Natural killer cell (primary cell): ENCODE results near the gene SORCS2. TPM values are rescaled to one million over a fixed set of nuclear protein-coding genes. Genes with fewer than 3 reads are reported as not detected.
"Not testable (repeated sequence)": the region's sequence is repeated elsewhere in the genome, so short reads cannot be mapped to it uniquely, and the experiment has no call there.

Source experiments
- ATAC-seq, 3 donors: fragments of 150-1000 bp in 2 of 3; fragments of 200-7000 bp in 1 of 3; cut with Tn5 transposase; 1 replicate in 1 of 3; 2 replicates in 2 of 3; pipeline ENCODE4 v1.10.0; 2021; ENCODE audit warnings: mild to moderate bottlenecking in 2 of 3, moderate library complexity in 2 of 3
- DNase-seq, 2 donors: peaks; one replicate each; pipeline versions ENCODE4 v3.0.0 to v3.0.0-alpha.2; 2013 to 2021; ENCODE audit warnings: mixed read lengths in 1 of 2
- H3K27ac ChIP-seq: one replicate; pipeline ENCODE4 v1.5.1; 2013; ENCODE audit warnings: mild to moderate bottlenecking, low read length
- H3K27me3 ChIP-seq: one replicate; pipeline ENCODE4 v1.6.1; 2013; ENCODE audit warnings: low read length; ENCODE audit not compliant: control insufficient read depth, insufficient read depth
- H3K36me3 ChIP-seq: one replicate; pipeline ENCODE4 v1.6.1; 2013; ENCODE audit warnings: low read length; ENCODE audit not compliant: control insufficient read depth, insufficient read depth
- H3K4me1 ChIP-seq: one replicate; pipeline ENCODE4 v1.6.1; 2013; ENCODE audit warnings: low read length; ENCODE audit not compliant: control insufficient read depth, insufficient read depth
- H3K4me3 ChIP-seq: one replicate; pipeline ENCODE4 v1.5.1; 2013; ENCODE audit warnings: low read length
- H3K9me3 ChIP-seq: one replicate; pipeline ENCODE4 v1.6.1; 2013; ENCODE audit warnings: low read length; ENCODE audit not compliant: control insufficient read depth, insufficient read depth
- H3K27ac Mint-ChIP-seq, 2 donors: one replicate each; pipeline ENCODE4 v1.8.0; 2022; ENCODE audit warnings: mild to moderate bottlenecking in 2 of 2, mixed read lengths in 2 of 2, moderate library complexity in 1 of 2
- H3K27me3 Mint-ChIP-seq, 2 donors: one replicate each; pipeline ENCODE4 v1.8.0; 2022; ENCODE audit warnings: low read depth in 2 of 2, mixed read lengths in 2 of 2
- H3K36me3 Mint-ChIP-seq: one replicate; pipeline ENCODE4 v1.8.0; 2022; ENCODE audit warnings: mixed read lengths
- H3K4me1 Mint-ChIP-seq, 2 donors: one replicate each; pipeline ENCODE4 v1.8.0; 2022; ENCODE audit warnings: mixed read lengths in 2 of 2
- H3K4me3 Mint-ChIP-seq: one replicate; pipeline ENCODE4 v1.8.0; 2022; ENCODE audit warnings: mild to moderate bottlenecking, moderate library complexity, mixed read lengths
- H3K9me3 Mint-ChIP-seq, 2 donors: one replicate each; pipeline ENCODE4 v1.8.0; 2022; ENCODE audit warnings: mixed read lengths in 2 of 2
- WGBS: methylation state at CpG from one replicate; pipeline ENCODE4 v1.1.7; 2013; ENCODE audit warnings: missing lambda C conversion rate; ENCODE audit not compliant: insufficient coverage; 5-methylcytosine and 5-hydroxymethylcytosine counted together
- intact Hi-C: fragments of 100-400 bp; cut with micrococcal nuclease; formaldehyde crosslinking; loops from one replicate; pipeline ENCODE4 v1.14.2; 2022
- total RNA-seq, 4 donors: library from RNA; stranded (reverse); fragments of 120-200 nt in 1 of 4; gene quantifications; one replicate each; pipeline versions ENCODE4 v1.2.3 to v1.2.4, GENCODE V29; 2013 to 2022
- TF ChIP-seq, protein P1 (sequence below): fragments of 200-600 bp; IDR thresholded peaks from one replicate; pipeline ENCODE4 v1.8.0; 2022; ENCODE audit warnings: antibody characterized with exemption

The SORCS2 gene
- total RNA-seq, 3 donors from 2014 or later (not counting 1 experiment from before 2014, with no cell fraction given): 1.2 to 2.5 (median 1.4) TPM

- Histone ChIP-seq H3K4me1 (no peaks in the 10 kb centered on the region), H3K27ac (no peak overlapping the region), H3K9me3 (peaks cover 7% of the 10 kb centered on the region), H3K27me3 (no peaks in the 10 kb centered on the region), H3K4me3 (no peak overlapping the region), H3K36me3 (no peaks in the 10 kb centered on the region)
- TF ChIP-seq, protein P1, sequence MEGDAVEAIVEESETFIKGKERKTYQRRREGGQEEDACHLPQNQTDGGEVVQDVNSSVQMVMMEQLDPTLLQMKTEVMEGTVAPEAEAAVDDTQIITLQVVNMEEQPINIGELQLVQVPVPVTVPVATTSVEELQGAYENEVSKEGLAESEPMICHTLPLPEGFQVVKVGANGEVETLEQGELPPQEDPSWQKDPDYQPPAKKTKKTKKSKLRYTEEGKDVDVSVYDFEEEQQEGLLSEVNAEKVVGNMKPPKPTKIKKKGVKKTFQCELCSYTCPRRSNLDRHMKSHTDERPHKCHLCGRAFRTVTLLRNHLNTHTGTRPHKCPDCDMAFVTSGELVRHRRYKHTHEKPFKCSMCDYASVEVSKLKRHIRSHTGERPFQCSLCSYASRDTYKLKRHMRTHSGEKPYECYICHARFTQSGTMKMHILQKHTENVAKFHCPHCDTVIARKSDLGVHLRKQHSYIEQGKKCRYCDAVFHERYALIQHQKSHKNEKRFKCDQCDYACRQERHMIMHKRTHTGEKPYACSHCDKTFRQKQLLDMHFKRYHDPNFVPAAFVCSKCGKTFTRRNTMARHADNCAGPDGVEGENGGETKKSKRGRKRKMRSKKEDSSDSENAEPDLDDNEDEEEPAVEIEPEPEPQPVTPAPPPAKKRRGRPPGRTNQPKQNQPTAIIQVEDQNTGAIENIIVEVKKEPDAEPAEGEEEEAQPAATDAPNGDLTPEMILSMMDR: no peak
- Mint-ChIP-seq H3K4me1 (no peaks in the 10 kb centered on the region), H3K9me3 (no peaks in the 10 kb centered on the region), H3K27ac (no peak overlapping the region), H3K4me3 (no peak overlapping the region), H3K27me3 (peaks cover 7 to 11% of the 10 kb centered on the region in 2 donors), H3K36me3 (no peaks in the 10 kb centered on the region)
- ATAC-seq (no peak), DNase-seq (no peak)
- intact Hi-C loops: no loop called here
- 65% methylated on average over 6 of the region's 6 CpGs for WGBS
Observed at GRCh38 chr4:7212101-7212674, 19.9 kb downstream of the SORCS2 start.

DNA sequence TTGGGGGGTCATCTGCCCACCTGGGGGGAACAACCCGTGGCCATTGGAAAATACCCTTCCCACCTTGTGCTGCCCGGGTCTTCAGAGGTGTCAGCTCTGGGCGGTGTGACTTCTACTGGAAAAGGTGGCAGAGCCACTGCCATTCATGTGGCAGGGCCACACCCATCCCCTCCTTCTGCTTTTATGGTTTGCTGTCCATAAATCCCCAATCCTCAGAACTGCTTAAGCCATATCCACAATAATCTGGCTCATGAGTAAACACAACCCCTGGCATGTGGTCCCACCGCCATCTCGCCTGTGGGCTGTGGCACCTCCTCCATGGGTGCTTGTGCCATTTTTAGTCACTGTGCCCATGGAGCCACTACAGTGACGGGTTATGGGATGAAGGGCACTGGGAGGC lies 20.6 kb downstream of the SORCS2 start:
- H3K4me3 ChIP-seq: no peak overlapping the region
- Mint-ChIP-seq H3K36me3 (no peaks in the 10 kb centered on the region), H3K4me1 (no peaks in the 10 kb centered on the region), H3K27ac (no peak overlapping the region), H3K9me3 (no peaks in the 10 kb centered on the region), H3K4me3 (no peak overlapping the region), H3K27me3 (peaks cover 7 to 16% of the 10 kb centered on the region in 2 donors)
- TF ChIP-seq, protein P1: no peak
- H3K27ac ChIP-seq: no peak overlapping the region
- H3K36me3 ChIP-seq: no peaks in the 10 kb centered on the region
- H3K9me3 ChIP-seq: peaks cover 7% of the 10 kb centered on the region
- 79% methylated on average over 6 of the region's 6 CpGs for WGBS
- intact Hi-C loops: no loop called here
- DNase-seq: no peak
- no peak for ATAC-seq
- no peaks in the 10 kb centered on the region for H3K27me3 ChIP-seq
- no peaks in the 10 kb centered on the region for H3K4me1 ChIP-seq

- peaks cover 7 to 16% of the 10 kb centered on the region in 2 donors for H3K27me3 Mint-ChIP-seq
- Histone ChIP-seq H3K27me3 (no peaks in the 10 kb centered on the region), H3K36me3 (no peaks in the 10 kb centered on the region), H3K4me1 (no peaks in the 10 kb centered on the region), H3K4me3 (no peak overlapping the region), H3K9me3 (peaks cover 7% of the 10 kb centered on the region), H3K27ac (no peak overlapping the region)
- no peaks in the 10 kb centered on the region for H3K4me1 Mint-ChIP-seq
- no peaks in the 10 kb centered on the region for H3K9me3 Mint-ChIP-seq
- H3K27ac Mint-ChIP-seq: no peak overlapping the region
- TF ChIP-seq, protein P1: no peak
- intact Hi-C loops: no loop called here
- no peak overlapping the region for H3K4me3 Mint-ChIP-seq
- DNase-seq: no peak
- 79% methylated on average over 2 of the region's 2 CpGs for WGBS
- H3K36me3 Mint-ChIP-seq: no peaks in the 10 kb centered on the region
- ATAC-seq: no peak
Observed at GRCh38 chr4:7213807-7214206, 21.5 kb downstream of the SORCS2 start.

- intact Hi-C loops: no loop called here
- Histone ChIP-seq H3K27ac (no peak overlapping the region), H3K9me3 (peaks cover 7% of the 10 kb centered on the region), H3K4me3 (no peak overlapping the region), H3K4me1 (no peaks in the 10 kb centered on the region), H3K36me3 (no peaks in the 10 kb centered on the region), H3K27me3 (no peaks in the 10 kb centered on the region)
- ATAC-seq (no peak), DNase-seq (no peak)
- WGBS: 66% methylated on average over 2 of the region's 2 CpGs
- Mint-ChIP-seq H3K27ac (no peak overlapping the region), H3K9me3 (no peaks in the 10 kb centered on the region), H3K4me3 (no peak overlapping the region), H3K36me3 (no peaks in the 10 kb centered on the region), H3K27me3 (peaks cover 7 to 16% of the 10 kb centered on the region in 2 donors), H3K4me1 (peaks cover 0 to 3% of the 10 kb centered on the region in 2 donors)
- TF ChIP-seq, protein P1: no peak
Observed at GRCh38 chr4:7214359-7214758, 22.0 kb downstream of the SORCS2 start.

DNA sequence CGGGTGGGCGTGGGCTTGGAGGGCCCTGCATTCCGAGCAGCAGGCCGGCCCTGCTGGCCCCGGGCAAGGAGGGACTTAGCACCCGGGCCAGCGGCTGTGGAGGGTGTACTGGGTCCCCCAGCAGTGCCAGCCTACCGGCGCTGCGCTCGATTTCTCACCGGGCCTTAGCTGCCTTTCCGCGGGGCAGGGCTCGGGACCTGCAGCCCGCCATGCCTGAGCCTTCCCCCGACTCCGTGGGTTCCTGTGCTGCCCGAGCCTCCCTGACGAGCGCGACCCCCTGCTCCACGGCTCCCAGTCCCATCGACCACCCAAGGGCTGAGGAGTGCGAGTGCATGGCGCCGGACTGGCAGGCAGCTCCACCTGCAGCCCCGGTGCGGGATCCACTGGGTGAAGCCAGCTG lies 22.8 kb downstream of the SORCS2 start:
- H3K4me1 Mint-ChIP-seq, H3K4me3 ChIP-seq, H3K4me3 Mint-ChIP-seq, H3K36me3 ChIP-seq, H3K9me3 Mint-ChIP-seq, H3K36me3 Mint-ChIP-seq, H3K4me1 ChIP-seq, intact Hi-C loops, DNase-seq, H3K9me3 ChIP-seq, H3K27me3 ChIP-seq, H3K27ac ChIP-seq, ATAC-seq, H3K27ac Mint-ChIP-seq: not testable (repeated sequence)
- 90% methylated on average over 27 of the region's 29 CpGs for WGBS
- peaks cover 7 to 16% of the 10 kb centered on the region in 2 donors for H3K27me3 Mint-ChIP-seq
